Activated T-cell treated with anti-CD3 and anti-CD28 coated beads for 4 hours (primary cell): ENCODE results near the gene MYO1E.
"Not testable (repeated sequence)": the region's sequence is repeated elsewhere in the genome, so short reads cannot be mapped to it uniquely, and the experiment has no call there.

ENCODE experiments used
- DNase-seq: peaks from one replicate; pipeline ENCODE4 v3.0.0-alpha.2; 2020

Gene MYO1E

DNA sequence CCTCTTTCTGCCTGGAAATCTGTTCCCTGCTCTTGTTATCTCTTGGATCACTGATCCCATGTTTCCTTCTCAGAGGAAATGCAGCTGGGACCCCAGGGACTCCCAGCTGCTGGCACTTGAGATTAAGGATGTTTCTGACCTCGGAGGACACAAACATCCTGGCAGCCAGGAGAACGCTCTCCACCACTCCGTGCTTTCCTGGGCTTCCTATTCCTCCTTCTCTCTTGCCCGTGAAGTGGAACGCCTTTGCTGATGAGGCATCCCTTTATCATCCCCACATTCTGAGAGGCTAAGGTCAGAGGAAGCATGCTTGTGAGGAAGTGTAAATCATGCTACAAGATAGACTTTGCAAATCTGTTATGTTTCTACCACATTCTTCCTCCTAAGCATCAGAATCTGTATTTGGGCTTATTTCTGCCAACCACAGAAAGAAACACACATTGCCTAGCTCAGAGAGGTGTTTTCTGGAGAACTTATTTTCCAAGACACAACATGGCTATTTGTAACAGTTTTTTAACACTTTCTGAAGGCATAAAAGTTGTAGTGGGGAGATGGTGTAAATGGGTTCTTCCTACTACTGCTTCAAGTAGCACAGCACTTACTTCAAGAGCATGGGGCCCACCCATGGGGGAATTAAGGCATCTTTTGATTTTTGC, 191.6 kb downstream of the MYO1E start:
- DNase-seq = no peak

DNA sequence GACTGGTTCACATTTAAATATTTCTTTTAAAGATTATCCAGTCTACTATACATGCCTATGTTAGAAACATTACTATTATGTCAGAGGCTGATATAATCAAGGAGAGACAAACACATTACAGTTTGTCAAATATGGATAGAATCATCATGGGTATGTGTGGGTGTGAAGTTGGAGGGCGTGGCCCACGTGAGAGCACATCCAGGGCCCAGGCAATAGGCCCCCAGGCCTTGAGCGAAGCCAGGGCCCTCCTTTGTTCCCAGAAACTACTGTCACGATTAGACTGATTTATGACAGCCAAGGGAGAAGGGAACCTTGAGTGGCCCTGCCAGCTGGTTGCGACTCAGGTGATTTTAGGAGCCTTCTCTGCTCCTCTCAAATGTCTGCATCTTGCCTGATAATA, 193.0 kb downstream of the MYO1E start:
- DNase-seq = no peak

DNA sequence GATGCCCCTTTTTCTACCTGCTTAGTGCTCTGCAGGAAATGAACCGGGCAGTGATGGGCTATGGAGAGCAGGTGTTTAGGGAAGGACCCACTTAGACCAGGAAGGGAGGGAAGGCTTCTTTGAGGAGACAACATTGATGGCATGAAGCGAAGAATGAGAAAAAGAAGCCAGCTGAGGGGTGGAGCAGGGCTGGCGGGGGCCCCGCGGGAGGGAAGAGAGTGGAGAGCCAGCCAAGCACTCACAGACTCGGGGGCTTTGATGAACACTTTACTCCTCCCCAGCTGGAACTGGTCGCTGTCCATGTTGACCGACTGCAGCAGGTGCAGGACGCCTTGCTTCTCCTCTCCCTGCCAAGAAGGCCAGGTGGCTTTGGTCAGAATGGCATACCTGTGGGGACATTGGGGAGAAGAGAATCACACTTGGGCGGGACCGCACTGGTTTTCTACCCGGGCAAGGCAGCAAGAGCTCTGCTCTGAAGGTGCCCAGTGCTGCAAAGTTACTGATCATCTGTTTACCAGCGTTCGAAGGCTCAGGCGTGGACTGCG, 194.4 kb downstream of the MYO1E start:
- DNase-seq = no peak

DNA sequence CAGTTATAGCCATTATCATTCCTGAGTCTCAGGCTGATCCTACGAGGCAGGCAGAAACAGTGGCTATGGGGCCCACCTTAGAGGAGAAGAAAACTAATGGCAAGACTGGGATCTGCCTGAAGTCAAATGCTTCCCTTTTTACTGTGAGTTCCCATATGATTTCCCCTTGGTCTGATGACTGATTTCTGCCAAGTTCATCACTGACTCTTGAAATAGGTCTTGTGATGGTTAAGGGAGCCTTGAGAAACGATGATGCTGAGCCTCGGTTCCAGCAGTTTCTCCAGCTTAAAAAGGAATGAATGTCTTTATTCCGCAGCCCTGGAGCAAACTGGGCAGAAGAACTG, 195.4 kb downstream of the MYO1E start:
- DNase-seq = no peak

DNA sequence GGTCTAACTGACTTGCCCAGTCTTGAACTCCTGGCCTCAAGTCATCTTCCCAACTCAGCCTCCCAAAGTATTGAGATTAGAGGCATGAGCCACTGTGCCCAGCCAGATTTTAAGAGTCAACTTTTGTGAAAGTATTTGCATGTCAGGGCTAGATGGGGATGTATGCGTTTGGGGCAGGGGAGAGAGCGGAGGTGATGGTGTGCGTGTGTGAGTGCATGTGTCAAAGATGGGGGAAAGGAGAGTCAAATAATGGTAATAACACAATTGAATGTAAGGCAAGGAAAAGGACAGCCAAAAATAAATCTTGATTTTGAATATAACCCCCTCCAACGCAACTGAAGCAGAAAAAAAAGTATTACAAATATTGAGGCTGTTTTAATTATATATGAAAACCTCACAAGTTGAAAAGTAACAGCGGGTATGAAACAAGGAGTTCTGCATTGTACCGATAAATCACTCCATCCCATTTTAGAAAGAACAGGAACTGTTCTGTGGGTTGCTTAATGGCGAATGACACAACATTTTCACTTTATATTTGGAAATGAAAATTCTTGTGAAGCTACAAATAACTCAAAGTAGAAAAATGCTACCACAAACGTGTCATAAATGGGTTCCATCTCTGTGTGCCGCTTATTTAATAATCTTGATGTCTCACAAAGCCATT, 195.9 kb downstream of the MYO1E start:
- DNase-seq = no peak

DNA sequence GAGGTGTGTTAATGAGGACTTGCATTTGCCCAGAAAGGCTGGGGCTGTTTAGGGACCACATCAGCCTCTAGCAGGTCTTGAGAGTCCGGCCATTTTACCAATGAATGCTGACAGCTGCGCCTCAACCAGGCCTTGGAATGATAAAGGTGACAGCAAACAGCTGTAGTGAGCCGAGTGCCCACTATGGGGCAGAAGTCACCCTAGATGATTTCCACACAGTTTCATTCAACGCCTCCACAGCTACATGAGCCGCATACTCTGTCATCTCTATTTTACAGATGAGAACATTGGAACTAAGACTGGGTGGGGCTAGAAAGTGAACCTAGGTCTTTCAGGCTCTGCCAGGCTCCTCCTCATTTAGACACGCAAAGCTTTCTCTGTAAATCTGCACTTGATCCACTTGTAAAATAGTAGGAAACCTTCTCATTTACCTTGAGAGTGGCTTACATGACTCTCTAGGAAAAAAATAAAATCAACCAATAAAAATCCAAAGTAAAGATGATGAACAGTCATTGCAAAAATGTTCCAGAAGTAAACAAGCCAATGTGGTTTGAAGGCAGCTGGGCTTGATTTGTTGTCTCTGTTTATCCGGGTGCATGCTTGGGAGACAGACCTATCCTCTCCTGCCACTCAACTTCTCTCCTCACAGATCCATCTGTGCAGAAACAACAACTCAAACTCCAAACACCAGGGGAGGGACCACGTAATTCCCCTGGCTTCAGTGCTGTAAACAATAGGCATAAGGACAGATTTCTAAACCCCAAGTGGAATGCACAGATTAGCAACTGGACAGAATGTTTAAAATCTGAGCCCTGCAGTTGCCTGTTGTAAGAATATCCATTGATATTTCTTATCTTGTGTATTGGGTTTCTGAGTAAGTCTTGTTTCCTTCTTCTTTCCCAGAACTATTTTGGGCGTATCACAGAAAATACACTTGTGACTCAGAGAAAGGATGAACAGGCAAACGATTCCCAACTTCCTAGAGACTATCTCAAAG, 197.5 kb downstream of the MYO1E start:
- no peak for DNase-seq

DNA sequence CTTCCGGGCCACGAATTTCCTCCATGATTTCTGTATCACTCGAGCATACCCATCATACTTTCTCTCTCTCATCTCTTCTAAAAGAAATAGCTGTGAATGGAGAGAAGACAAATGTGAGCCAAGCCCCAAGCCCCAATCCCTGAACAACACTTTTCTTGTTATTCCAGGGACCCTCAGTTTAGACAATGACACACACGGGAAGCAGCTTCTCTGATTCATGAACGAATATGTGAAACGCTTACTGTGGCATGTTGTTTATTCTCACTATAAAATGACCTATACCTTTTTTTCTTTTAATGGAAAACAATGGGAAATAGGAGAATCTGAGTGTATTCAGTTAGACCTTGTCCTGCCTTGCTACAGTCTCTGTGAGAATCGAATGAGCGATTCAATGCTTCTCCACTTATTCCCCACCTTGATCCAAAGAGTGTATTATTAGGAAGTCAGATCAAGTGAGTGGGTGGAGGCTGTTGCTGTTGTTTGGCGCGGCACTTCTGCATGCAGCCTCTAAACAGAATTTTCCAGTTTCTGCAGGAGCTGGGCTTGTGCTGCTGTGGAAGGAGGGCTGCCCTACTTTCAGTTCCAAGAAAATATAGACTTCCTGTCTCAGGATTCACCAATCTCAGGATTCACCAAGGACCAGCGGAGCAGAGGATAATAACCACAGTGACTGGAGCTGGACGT, 198.4 kb downstream of the MYO1E start:
- no peak for DNase-seq

DNA sequence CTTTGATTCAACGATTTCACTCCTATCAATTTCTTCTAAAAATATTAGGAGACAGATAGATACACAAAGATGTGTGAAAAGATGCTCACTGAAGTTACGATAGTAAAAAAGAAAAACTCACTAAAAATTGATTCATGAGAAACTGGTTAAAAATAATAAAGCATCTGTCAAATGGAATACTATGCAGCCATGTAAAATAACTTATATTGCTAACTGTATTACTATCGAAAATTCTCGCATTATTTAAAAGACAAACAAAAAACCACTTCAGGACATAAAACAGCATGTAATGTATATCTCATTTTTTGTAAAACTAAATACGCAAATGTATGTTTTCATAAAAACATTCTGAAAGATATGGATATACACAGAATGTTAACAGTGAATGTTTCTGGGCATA, 199.5 kb downstream of the MYO1E start:
- DNase-seq = no peak

DNA sequence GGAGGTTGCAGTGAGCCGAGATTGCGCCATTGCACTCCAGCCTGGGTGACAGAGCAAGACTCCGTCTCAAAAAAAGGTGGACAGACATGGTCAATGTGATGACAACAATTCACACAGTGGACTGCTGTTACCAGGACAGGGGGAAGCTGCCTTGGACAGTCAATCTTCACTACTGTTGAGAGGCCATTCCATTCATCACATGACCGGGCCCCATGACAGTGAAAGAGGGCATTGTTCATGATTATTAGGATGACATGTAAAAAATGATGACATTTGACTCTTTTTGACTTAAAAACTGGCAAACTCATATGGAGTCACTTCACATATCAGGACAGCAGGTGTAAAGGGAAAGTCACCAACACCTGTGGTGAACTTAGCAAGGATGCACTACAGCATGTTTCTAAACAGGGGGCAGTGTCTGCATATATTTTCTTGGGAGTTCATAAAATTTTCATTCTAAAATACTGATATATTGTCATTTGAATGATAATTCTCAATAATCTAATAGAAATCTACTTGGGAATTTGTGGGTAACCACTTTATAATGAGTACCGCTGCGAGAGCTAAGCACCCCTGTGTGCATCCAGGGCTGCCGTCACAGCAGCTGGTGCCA, 200.3 kb downstream of the MYO1E start:
- DNase-seq = no peak

DNA sequence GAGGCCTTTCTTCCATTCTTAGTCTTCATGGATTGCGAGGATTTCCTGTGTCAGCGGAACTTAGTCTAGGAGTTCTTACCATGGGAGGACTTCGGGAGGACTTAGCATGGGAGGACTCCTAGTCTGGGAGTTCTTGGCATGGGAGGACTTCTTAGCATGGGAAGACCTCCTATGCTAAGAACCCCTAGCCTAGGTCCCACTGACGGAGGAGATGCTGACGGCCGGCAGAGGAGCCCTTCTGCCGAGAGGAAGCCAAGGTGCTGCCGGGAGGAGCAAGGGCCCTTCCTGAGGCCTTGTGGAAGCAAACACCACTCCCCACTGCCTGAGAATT, 201.6 kb downstream of the MYO1E start:
- no peak for DNase-seq

DNA sequence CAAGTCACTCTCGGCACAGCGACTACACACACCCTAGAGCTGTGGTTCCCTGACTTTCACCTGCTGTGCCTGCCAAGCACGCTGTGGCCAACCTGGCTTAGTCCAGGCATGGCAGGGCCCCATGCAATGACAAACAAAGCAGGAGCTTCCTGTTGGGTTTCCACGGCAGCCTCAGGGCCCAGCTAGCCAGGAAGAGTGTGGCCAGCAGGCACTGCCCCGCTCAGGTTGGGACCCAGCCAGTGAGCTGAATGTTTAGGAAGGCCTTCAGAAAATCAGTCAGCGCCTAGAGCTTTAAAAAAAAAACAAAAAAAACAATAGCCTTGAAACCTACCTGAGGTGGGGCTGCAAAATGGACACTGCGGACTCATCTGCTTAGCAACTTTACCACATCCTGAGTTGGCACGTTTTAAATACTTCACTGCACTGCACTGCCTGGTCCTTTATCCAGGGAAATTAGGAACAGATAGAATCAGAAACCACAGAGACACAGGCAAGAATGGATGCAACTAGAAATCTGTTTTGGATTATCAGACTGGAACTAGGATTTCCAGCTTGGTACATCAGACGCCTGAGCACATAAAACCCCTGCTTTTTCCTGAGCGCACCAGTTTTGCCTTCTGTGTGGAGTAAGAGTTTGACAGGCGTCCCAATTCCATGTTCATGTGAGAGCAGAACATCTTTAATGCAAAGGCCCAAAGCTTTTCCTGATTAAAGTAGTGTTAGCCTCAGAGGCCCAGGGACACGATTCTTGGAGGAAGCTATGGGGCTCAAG, 202.2 kb downstream of the MYO1E start:
- DNase-seq = no peak

DNA sequence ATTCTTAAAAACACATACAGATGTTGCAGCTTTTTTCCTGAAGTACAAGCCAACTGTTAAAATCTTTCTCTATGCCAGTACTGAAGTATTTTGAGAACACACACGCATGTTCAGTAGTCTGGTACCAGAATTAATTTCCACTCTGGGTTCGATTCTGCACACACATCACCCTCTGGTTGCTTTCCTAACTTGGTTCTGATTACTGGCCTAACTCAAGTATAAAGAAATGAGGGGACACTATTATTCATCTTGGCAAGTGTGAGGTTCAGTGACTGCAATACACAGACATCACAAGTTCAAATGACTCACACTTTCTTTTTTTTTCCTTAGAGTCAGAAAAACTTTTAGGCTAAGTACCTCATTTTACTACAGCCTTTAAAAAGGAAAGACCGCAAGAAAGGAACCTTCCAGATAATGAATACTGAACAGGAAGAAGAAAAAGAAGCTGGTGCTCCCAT, 203.4 kb downstream of the MYO1E start:
- no peak for DNase-seq

DNA sequence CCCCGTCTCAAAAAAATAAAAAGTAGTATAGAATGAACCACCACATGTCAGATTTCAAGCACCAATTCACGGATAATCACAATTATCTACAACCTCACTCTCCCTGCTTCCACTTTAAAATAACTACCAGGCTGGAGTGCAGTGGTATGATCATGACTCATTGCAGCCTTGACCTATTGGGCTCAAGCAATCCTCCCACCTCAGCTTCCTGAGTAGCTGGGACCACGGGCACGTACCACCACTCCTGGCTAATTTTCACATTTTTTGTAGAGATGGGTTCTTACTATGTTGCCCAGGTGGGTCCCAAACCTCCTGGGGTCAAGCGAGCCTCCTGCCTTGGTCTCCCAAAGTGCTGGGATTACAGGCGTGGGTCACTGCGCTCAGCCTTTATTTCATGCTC, 204.1 kb downstream of the MYO1E start:
- no peak for DNase-seq

DNA sequence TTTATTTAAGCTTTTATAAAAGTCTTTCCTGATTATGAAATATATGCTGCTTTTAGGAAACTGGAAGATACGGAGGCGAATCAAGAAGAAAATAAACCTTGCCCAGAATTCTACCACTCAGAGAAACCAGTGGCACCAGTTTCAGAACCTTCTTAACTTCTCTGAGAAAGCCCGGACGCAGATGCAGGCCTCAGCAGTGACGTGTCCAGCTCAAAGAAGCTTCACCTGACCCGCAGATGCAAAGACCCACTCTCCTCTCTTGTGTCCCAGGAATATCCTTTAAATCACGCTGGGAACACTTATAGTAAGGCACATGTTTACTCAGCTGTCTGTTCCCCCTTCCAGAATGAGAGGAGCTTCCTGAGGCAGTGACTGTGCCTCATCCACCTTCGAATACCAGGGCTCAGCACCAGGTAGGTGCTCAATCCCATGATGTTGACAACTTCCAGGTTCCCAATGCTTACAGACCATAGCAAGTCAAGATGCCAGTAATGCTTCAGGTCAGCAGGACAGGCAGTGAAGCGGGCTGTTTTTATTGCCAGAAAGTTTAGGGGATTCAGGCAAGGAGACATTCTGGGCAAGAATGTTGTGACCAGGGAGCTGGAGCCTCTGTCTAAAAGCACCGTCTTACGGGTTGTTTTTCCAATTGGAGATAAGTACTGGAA, 205.9 kb downstream of the MYO1E start:
- DNase-seq = no peak

DNA sequence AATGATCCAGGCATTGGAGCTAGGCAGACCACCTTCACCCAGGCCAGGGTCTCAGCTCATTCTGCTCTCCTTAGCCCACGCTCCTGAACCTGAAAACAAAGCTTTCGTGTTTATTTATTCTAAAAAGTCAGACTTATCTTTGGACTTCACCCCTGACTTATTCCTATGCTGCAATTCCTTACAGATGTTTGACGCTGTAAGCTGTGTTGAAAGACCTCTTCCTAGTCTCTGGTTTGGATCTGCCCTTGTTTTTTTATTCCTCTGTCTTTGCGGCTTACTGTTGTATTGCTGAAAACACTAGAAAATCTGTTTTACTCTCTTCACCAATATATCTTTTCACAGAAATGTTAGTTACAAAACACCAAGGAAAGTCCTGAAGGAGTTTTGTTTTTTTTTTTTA, 206.5 kb downstream of the MYO1E start:
- DNase-seq = no peak

DNA sequence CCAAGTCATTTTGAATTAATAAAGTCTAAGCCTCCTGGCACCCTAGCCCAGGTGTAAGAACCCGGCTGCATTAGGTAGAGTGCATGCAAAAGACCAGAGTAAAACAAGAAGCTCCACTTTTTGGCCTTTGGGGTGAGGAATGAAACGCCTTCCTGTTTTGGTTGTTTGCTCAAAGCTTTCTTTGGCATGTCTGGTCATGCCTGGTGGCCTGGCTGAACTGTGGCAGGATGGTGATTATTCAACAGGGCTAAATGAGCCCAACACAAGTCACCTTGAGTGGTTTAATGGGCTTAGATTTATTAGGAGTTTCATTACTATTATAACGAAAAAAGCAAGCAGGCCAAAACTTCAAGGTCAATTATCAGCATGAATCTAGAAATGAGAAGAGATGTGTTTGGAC, 206.9 kb downstream of the MYO1E start:
- no peak for DNase-seq

DNA sequence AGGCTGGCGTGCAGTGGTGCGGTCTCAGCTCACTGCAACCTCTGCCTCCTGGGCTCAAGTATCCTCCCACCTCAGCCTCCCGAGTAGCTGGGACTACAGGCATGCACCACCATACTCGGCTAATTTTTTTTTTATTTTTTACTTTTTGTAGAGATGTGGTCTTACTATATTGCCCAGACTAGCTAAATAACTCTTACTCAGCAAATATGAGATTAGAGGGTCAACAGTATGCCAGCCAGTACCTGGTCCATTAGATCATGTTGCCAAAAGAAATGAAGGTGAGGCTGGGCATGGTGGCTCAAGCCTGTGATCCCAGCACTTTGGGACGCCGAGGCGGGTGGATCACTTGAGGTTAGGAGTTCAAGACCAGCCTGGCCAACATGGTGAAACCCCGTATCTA, 210.6 kb downstream of the MYO1E start:
- not testable (repeated sequence) for DNase-seq

DNA sequence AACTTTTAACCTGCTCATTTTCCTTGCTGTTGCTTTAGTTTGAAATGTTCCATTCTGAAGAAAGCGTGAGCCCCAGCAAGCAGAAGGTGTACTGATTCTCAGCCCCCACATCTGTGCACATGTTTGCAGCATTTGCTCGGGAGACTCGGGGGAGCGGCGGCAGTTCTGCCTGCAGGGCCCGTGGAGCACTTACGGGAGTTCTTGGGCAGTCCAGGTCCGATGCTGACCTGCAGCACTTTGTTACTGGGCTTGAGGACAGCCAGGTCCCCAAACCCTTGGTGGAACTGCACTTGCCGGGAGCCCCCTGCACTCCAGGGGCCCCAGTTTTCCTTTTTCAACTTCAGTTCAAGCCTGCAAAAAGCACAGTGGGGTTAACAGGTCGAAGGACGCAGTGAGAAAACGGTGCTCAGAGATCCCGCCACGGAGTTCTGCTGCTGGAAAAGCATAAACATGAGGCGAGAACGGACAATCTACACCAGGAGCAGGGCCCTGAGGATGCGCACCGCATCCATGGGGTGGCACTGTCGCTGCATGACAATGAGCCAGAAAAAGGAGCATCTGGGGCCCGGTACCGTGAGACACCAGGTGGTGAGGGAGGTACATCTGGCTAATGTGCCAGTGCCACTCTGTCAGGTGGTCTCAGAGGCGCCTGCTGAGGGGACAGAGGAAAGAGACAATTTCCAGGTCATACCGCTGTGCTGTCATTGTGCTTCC, 211.6 kb downstream of the MYO1E start:
- no peak for DNase-seq

DNA sequence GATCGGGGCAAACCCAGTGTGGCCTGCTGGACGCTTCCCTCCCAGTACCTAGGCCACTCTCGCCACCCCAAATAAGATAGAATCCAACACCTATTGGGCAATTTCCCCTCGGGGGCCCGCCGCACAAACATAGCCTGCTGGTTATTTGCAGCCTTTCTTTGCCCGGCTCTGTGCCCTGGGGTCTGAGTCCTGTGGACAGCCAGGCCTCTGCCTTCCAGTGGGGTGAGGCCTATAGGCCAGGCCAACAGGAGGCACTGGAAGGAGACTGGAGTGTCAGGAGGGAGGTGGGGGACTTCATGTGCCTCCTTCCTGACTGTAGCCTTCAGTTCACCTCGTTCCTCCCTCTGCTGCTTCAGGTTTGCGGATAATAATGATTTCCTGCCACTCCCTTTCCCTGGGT, 213.5 kb downstream of the MYO1E start:
- DNase-seq = no peak

DNA sequence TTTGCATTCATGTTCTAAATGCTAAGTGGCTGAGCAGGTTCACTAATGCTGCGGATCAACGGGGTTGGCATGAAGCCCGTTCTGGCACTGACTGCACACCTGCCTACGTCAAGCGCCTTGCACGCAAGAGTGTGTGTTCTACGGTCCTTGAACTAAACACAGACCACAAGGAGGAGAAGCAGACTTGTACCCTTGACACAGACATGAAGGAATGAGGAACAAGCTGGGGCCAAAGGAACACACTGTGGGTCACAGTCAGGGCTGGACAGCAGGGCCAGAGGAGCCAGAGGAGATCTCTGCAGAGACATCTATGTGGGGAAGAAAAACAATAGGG, 214.0 kb downstream of the MYO1E start:
- no peak for DNase-seq
